ENCODE results near the gene VDR.

The VDR gene

DNA sequence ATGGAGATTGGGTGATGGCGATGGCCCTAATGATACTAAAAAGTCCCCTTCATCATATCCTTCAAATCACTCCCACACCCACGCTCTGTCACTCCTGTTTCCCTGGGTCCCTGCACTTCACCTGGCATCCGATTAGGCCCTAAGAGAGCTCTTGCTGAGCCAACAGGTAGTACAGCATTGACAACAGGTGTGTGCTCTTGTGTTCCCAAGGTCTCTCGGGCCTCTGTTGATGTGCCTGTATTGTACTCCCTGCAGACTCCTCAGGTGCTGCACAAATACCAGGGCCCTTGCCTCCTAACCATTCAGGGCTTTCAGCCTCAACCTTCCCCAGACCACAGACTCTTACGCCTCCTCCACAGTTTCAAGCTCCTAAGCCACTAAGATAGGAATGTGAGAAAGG, 25.8 kb upstream of the VDR start:
- no peak for DNase-seq (ENCODE audit: low read depth in 3 of 3)

GRCh38 chr12:47927346-47927745, 22.6 kb upstream of the VDR start:
- DNase-seq (ENCODE audit: low read depth in 3 of 3), result no peak

- no peak for DNase-seq (ENCODE audit: low read depth in 3 of 3)
These were observed 17.1 kb upstream of the VDR start for GRCh38 chr12:47921907-47922306.

GRCh38 chr12:47920913-47921312, 16.1 kb upstream of the VDR start:
- DNase-seq (ENCODE audit: low read depth in 3 of 3), result no peak

GRCh38 chr12:47913081-47913480, 8.3 kb upstream of the VDR start:
- no peak for DNase-seq (ENCODE audit: low read depth in 3 of 3)

DNA sequence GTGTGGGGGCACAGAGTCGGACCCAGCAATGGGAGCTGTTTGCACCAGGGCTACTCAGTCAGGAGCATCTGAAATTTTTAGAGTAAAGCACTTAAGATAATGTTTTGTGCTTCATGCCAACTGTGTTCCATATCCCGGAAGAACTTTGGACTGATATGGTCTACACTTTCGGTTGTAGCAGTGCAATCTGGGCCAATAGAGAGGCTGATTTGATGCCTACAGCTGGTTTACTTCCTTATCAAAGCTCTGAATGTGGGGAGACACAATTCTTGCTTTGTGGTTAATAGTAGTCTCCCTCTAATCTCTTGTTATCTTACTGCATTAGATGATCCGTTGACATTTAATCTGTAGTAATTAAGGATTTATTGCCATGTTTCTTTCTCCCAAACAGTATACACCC, 7.8 kb upstream of the VDR start:
- no peak for DNase-seq (ENCODE audit: low read depth in 3 of 3)

GRCh38 chr12:47910981-47911380, 6.2 kb upstream of the VDR start:
- no peak for DNase-seq (ENCODE audit: low read depth in 3 of 3)

DNA sequence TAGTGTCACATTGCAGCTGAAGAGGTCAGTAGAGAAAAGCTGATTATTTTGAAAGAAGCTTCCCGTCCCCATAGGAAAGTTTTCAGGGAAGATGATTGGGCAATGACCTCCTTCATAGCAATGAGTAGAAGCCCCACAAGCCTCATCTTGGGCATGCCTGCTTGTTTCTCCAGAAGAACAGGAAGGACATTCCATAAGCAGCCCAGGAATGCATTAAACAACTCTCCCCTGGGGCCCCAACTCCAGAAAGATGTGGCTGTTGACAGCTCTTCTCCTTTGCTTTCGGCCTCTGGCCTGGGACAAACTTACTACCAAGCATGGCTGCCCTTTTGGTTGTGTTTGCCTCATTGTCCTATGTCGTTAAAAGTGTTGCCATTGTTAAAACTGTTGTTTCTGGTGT, 5.7 kb upstream of the VDR start:
- no peak for DNase-seq (ENCODE audit: low read depth in 3 of 3)

- DNase-seq (ENCODE audit: low read depth in 3 of 3), result no peak
These were observed 5.2 kb upstream of the VDR start for GRCh38 chr12:47909839-47910465.

DNA sequence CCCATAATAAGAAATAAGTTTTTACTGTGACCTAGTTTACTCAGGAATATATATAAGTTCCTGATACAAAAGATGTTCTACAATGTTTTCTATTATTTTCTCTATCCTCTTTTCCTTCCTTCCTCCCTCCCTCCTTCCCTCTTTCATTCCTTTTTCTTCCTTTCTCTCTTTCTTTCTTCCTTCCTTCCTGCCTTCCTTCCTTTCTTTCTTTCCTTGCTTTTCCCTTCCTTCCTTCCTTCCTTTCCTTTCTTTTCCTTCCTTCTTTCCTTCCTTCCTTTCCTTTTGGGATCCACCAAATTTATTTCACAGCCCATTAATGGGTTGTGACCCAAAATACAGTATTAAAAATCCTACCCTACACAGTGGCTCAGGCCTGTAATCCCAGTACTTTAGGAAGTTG, 3.9 kb upstream of the VDR start:
- DNase-seq (ENCODE audit: low read depth in 3 of 3), result no peak

- DNase-seq (ENCODE audit: low read depth in 3 of 3), result no peak
These were observed 3.2 kb upstream of the VDR start for GRCh38 chr12:47907851-47908454.

DNA sequence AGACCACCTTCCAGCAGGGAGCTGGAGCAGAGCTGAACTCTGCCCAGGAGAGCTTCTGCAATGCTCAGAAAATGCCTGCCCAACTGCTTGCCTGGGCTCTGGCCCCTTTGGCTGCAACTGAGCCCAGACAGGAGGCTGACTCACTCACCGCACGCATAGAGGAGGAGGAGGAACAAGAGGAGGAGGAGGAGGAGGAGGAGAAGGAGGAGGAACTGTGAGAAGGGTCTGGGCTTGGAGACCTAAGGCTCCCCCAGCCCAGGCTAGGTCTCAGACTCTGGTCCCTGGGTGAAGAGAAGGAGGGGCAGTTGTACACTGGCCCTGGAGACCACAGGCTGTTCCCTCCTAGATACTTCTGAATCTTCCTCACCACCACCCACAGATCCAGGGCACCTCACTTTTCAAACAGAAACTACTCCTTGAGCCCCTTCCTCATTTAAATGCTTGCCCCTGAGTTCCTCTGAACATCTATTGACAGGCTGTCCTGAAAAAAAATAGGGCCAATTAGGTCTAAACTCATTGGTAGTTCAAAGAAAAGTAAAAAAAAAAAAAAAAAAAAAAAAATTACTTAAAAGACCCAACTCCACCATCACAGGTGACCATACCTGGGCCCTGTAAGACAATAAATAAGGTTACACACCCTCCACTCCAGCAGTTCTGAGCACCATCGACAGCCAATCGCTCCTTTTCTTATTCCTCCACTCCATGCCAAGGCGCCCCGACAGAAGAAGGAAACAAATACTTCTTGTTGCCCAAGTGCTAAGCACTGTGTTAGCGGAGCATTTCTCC, 674 bp downstream of the VDR start:
- peak; percentile 41 to 65 (median 58) for DNase-seq (ENCODE audit: low read depth in 3 of 3)

GRCh38 chr12:47903151-47903611, 1.6 kb downstream of the VDR start:
- DNase-seq (ENCODE audit: low read depth in 3 of 3), result no peak

DNA sequence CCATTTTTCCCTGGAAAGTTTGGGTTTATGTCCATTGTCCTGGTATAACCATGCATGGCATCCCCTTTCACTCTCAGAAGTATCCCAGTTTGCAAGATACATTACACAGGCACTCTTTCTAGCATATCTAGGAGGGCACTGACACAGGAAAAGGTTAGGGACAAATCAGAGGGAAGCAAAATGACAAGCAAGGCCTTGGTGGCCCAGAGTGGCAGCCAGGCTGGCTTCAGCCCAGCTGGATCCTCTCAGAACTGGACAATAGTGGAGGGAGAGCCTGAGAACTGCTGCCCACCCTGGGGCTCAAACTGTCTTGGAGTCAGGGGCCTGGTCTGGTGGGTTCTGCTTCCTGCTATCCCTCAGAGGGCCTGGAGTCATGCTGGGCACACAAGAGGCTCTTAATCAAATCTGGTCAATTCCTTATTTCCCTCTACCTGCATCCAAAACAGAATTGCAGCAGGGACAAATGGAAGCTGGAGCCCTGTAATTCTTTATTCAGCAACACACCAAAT, 2.6 kb downstream of the VDR start:
- DNase-seq (ENCODE audit: low read depth in 3 of 3), result no peak

GRCh38 chr12:47901718-47902093, 3.1 kb downstream of the VDR start:
- DNase-seq (ENCODE audit: low read depth in 3 of 3), result no peak

- DNase-seq (ENCODE audit: low read depth in 3 of 3), result no peak
These were observed 3.6 kb downstream of the VDR start for GRCh38 chr12:47901063-47901717.

- no peak for DNase-seq (ENCODE audit: low read depth in 3 of 3)
These were observed 4.4 kb downstream of the VDR start for GRCh38 chr12:47900131-47901062.

- no peak for DNase-seq (ENCODE audit: low read depth in 3 of 3)
These were observed 5.3 kb downstream of the VDR start for GRCh38 chr12:47899466-47899865.

DNA sequence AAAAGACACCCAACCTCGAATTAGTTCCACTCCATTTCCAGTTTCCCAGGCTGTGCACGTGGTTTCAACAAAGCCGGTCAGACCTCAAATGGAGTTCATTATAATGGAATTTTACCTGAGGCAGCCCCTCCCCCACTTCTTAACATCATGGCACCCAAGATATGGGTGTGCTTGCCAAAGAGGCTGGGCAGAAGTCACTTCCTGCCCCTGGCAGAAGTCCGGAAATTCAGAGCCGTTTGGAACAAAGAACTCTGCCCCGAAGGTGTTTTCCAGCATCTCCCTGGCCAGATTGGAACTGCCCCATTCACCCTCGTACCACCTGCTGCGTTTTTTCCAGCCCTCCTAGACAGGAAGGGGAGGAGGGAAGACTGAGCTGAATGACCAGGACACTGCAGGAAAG, 8.2 kb downstream of the VDR start:
- no peak for DNase-seq (ENCODE audit: low read depth in 3 of 3)

DNA sequence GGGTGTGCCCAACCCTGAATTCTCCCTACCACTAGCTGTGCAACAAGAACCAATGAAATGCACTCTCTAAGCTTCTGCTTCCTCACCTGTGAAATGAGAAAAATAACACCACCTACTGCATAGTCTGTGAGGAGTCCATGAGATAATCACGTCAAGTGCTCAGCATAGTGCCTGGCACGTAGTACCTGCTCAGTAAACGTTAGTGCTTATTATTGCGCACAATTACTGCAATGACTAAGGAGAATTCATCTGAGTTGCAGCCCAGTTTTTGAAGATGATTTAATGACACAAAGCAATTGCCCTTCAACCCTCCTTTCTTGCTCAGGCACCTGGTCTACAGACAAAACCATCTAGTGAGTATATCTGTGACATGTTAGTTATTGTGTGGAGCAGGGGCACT, 8.8 kb downstream of the VDR start:
- no peak for DNase-seq (ENCODE audit: low read depth in 3 of 3)

DNA sequence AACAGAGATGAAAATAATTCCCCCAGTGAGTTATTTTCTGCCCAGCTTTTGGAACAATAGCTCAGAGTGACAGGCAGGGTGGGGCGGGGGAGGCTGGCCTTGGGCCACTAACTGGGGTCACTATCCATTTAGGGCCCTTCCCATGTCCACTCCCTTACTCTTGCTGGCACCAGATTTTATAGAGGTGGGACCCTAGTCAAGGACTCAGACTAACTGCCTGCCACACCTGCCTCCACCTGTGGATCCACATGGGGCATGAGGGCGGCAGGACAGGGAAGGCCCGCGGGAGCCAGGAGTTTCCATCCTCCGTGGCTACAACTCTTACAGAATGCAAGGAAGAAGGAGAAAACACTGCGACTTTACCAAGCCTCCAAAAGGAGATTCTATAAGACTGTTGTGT, 10.1 kb downstream of the VDR start:
- DNase-seq (ENCODE audit: low read depth in 3 of 3), result no peak

Measured in stimulated activated CD4-positive, alpha-beta T cell treated with anti-CD3 and anti-CD28 coated beads, TNF-alpha, amount 100 ng/mL, for 48 hours (primary cell).